NCI-H2171 (cell line): ENCODE data around the gene ROR2.
"Not testable (repeated sequence)": the region's sequence is repeated elsewhere in the genome, so short reads cannot be mapped to it uniquely, and the experiment has no call there.

Source experiments
- DNase-seq: peaks from one replicate; lab custom pipeline; 2025; lab: John Stamatoyannopoulos, UW

The ROR2 gene

DNA sequence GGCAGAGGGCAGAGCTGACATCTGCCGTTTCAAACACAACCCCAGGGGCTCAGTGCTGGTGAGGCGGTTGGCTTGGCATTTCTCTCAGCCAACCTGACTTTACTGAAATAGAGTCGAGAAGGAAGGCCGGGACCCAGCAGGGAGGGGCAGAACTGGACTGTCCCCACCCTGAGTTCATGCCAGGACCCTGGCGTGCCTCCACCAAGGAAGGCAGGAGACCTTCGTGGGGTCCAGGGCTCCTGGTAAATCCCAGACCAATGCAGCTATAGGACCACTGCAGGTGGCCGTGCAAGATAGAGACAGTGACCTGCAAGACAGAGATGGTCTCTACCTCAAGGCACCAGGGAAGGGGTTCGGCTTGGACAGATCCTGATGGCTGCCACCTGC is 132.9 kb downstream of the ROR2 start:
- DNase-seq, result no peak

DNA sequence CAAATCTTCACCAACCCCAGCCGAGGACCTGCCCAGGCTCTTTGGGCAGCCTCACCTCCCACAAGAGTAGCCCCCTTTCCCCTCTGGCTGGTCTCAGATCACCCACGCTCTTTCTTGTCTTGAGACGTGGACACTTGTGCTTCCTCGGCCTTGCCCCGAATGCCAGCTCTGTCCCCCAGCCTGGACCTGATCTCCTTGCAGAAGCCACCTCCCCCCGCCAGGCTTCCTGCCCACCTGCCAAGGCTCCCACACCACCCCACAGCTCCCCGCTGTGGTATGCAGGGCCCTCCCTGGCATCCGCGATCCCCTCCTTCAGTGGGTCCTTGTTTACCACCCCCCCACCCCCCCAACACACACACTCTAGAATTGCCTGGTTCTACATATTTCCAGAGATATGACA is 133.7 kb downstream of the ROR2 start:
- DNase-seq, result no peak

DNA sequence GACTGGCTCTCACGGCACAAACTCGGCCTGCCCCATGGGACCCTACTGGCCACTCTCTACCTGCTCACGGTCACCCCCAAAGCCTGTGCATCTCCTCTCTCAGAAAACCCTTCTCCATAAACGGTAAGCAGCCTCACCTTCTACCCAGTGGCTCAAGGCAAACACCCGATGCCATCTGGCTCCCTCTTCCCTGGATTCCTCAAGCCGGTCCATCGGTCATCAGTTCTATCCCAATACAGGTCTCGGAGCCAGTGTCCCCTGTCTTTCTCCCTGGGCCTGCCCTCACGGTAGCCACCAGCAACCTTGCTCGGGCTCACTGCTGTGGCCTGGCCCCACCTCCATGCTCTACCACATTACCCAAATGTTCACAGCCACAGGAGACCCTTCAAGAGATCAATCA is 134.1 kb downstream of the ROR2 start:
- DNase-seq, result no peak

DNA sequence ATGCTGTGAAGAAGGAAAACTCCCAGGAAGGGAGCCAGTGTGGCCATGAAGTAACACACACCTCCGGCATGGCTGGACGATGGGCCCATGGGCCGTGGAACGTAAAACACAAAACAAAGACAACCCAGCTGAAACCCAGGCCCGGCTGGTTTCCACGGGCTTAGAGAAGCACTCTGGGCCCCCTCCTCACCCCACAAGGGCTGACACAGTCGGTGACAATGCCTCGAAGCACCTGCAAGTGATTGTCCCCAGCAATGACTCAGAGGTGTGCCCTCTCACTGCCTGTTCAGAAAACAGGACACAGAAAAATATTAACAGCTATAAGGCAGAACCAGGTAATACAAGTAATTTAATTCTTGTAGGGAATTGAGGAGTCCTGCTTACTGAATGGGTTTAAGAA is 135.3 kb downstream of the ROR2 start:
- no peak for DNase-seq

DNA sequence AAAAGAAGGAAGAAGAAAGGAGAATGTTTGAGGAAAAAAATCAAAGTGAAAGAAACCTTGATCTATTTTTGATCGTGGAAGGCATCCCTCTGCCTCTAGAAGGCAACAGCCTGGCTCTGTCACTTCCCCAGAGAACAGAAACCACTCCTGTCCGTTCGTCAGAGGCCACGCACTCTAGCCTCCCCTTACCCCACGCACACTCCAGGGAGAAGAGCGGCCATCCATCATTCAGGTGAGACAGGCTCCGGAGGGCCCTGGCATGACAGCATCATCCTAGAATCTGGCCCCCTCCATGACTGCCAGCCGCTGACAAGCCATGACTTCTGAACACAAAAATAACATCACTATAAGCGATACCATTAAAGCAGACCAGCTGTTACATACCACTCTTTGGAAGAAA is 135.8 kb downstream of the ROR2 start:
- DNase-seq, result no peak

DNA sequence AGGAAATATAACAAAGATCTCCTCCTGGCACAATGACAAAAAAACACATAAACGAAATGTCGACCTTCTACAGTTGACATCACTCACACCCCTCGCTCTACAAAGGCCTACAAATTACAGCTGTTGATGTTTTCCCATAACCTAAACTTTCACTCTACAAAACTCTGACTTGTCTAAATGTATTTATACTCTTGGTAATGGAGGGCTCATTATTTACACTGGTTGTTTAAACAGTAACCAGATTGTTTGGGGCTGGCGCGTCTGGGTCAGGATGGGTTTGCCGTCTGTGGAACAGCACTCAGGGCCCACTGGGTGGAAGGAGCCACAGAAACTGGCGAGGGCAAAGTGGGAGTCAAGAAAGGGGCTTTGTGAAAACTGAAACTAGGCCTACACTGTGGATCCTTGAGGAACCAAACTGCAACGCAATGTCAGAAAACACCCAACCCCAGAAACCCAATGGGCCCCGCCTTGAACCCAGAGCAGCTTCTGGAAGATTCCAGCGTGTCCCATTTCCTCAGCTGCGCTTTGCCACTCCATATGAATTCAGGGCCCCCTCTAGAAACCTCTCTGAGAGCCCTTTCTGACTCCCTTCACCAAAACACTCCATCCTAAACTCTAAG is 136.7 kb downstream of the ROR2 start:
- DNase-seq, result no peak

DNA sequence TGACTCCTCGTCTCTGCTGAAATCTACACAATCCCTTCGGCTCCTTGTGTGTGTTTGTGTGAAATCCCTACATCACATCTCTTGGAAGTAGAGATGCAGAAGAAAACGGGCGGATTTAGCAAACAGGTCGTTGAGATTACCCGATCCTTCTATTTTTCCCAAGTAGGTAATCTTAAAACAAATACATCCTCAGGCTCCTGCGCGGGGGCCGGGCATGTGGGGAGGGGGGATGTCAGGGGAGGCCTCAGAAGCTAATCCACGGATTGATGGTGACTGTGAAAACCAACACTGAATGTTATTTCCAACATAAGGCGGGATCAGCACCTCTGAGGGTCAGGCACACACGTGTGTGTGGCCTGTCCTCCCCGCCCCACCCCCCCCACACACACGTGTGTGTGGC is 137.8 kb downstream of the ROR2 start:
- no peak for DNase-seq

DNA sequence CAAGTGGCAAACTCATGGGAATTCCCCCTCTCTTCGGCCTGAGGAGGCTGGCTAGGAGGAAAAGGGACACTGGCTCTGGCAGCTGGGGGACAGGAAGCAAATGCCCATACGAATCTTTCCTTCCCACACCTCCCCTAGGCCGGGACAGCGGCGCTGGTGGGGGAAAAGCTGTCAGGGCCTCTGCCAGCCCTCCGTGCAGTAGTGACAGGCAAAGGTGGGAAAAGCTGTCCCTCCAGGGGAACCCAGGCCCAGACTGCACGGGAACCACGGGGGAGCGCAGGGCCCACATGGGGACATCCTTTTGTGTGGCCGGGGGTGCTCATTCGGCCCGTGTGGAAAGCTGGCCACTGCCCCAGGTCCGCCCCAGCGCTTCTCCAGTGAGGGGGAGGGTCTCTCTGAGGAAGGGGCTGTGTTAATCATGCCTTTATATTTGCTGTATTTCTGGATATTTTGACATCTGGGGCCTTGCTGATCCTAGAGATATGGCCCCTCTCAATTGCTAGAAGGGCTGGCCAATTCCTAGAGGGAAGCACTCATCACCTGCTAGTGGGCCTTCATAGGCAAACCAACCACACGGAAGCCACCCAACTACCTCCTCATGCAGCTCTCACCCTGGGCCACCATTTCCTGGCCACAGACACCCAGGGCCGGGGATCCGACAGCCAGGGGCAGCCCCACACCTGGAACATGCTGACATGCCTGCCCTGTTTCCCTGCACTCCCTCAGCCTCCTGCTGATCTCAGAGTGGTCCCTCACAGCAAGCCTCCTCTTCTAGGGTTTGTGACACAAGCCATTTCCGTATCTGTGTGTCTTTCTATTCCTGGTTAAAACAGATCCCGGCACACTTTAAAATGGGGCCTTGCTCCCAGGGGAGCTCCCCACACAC is 138.8 kb downstream of the ROR2 start:
- DNase-seq, result no peak

DNA sequence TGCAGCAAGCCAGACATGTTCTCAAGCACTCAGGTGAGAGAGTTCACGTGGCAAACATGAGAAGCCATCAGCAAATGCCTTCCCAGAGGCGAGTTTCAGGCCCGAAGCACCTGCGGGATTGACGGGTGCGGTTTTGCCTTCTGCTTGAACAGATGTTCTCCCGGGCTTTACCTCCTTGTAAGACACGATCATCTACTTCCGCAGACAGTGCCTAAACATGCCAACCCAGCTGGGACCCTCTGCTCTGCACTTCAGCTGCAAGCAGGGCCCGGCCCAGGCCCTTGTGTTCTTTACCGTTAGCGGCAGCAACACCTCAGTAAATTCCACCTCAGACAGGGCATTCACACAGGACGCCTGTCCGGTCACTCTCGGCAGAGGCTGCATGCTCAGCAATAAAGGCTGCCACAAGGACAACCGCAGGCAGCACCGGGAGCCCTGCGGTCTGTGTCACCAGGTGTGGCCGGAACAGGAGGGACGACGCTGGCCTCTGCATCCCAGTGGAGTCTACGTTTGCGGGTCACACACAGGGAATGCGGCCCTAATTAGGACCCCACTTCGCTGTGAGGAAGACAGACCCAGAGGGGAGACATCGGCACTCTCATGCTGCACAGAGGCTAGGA is 139.6 kb downstream of the ROR2 start:
- peak; percentile 87 for DNase-seq

DNA sequence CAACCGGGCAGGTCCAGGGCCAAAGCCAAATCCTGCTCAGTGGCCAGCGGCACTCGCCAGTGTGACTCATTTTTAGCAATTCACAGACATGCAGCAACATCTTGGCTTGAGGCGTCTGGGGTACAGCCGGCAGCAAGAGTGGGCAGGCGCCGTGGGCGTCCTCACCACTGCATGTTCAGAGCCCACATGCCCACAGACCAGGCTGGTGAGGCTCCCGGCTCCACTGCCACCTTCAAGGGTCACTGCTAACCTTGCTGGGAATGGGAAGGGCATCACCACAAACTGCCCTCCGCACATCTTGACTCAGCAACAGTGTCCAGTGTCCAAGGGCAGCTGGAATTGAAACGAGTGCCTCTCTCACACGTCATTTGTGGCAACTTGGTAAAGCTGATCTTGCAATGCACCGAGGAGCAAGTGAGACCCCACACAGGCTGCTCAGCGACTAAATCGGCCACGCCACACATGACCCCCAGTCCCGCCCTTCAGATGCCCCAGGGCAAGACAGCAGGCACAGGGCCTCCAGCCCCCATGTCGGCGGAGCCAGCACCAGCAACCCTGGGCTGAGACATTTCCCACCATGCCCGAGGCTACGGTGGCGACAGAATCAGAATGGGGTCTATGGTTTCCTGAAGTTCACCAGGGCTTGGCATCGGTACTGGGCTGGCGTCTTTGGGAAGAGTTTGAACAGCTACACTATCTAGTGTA is 140.3 kb downstream of the ROR2 start:
- no peak for DNase-seq

DNA sequence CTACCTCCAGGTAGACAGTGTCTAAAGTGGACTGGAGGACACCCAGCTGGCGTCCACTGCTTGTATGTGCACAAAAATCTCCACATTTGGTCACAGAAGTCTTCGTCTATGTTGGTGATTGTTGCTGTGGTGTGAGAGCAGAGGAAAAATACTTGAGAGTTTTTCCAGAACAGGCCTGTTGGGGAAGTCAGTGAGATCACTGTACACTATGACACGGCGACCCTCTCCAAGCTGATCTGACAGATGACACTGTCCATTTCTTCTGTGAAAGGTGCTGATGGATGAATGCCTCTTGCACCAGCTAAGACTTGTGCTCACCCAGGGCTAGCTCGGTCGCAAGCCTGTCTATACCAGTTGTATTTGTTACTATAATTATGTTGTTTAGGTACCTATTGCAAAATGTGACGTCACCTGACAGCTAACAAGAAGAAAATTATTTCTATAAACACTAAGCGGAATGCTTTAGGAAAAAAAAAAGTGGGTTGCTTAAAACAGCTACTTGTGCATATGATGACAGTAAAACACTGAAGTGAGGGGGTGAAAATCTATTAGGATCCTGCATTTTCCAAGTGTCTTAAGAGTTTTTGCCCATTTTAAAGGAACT is 142.3 kb downstream of the ROR2 start:
- DNase-seq, result no peak

DNA sequence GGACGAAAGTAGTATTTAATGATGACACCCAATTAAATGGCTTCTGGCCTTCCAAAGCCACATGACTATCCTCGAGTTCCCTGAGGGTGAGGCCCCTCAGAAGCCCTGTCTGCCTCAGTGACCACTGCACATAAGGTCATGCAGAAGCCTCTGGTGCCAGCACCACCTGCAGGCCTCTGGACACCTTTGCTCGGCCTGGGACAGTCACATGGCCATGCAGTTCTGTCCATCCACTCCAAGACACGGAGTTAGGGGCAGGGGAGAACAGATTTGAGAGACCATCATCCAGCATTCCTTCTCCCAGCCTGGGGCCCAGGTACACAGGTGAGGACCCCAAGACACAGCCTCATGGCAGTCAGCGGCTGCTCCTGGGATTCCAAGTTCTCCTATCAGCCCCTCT is 145.0 kb downstream of the ROR2 start:
- no peak for DNase-seq

DNA sequence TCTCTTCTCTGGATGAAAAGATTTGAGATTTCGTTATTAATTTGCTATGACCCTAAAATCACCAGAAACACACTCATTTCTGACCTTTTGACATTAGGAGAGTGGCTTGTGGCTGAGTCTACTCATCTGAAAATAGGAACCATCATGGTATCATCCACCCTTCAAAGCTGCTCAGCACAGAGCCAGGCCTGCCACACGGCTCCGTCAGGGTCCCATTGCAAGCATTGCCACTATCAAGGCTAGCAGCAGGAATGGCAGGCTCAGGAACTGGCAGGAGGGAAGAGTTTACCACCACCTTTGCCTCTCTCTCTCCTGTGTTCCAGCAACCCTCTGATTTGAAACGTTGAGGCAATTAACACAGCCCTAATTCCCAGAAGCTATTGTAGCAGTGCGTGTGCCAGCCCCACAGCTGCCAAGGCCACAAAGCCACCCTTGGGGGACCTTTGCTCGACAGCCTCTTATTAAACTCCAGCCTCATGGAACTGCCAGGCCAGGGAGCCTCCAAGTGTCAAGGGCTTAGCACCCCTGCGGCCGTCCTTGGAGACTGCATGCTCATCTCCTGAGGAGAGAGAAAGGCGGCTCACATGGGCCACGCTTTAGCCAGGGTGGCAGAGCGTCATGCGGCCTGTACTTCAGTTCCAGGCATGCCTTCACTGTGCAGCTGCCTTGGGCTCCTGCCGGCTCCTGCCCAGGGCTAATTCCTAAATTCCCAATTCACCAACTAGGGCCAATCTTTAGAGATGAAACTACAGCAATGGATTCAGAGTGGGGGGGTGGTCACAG is 145.9 kb downstream of the ROR2 start:
- DNase-seq, result no peak

DNA sequence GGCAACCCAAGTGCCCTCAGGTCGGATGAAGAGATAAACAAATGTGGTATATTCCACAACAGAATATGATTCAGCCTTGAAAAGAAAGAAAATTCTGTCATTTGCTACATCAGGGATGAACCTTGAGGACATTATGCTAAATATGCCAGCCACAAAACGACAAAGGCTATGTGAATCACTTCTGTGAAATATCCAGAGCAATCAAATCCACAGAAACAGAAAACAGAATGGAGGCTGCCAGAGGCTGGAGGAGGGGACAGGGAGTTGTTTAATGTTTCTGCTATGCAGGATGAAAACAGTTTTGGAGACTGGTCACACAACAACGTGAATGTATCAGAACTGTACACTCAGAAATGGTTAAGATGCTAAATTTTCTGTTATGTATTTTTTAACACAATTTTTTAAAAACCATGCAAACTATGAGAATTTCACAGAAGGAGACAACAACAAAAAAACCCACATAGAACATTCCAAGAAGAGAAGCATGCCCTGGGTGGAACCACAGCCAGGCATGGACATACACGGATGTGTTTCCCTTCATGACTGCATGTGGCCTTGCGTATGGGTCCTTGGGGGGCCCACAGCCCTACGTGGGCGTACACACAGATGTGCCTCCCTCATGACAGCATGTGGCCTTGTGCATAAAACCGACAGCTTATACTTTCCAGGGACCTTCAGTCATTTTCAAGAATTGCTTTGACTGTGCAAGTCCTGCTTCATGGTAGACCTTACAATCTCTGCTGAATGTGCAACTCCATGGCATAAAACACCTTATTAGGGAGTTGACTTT is 146.7 kb downstream of the ROR2 start:
- DNase-seq, result no peak

DNA sequence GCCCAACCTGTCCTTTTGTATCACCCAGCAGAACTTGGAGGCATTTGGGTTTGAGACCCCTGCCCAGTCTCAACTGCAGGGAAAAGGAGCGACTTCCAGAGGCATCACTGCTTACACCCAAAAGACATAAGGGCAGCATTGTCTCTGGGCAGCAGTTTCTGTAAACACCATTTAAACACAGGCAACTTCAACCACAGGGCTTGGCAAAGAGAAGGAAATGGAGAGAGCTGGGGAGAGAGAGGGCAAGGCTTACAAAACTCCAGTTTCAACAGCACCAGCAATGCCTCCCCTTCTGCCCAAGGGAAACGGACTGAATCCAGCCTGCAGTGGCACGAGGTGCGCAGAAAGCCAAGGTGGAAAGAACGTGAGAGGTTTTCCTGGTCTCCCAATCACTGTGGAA is 147.6 kb downstream of the ROR2 start:
- DNase-seq, result no peak

DNA sequence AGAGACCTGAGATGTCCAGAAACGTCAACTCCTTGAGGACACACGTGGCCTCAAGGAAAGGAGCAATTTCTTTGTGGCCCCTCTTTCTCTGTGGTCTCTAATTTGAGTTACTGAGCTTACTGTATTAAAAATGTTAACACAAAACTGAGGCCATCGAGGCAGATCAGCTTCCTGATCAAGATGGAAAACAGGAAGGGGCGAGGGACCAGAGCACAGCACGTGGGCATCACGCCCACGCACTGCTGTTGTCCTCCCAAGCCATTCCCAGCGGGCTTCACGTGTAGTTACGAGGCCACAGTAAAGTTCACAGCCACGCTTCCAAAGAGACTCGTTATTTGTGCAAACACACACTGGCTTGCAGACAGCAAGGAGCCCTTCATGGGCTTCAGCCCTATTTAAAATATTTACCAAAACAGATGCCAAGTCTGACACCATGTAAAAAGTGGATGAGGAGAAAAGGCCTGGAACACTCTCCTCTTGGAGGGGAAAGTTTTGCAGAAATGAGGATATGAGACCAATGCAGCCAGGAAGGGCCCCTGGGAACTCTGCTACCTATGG is 149.5 kb downstream of the ROR2 start:
- DNase-seq, result no peak

DNA sequence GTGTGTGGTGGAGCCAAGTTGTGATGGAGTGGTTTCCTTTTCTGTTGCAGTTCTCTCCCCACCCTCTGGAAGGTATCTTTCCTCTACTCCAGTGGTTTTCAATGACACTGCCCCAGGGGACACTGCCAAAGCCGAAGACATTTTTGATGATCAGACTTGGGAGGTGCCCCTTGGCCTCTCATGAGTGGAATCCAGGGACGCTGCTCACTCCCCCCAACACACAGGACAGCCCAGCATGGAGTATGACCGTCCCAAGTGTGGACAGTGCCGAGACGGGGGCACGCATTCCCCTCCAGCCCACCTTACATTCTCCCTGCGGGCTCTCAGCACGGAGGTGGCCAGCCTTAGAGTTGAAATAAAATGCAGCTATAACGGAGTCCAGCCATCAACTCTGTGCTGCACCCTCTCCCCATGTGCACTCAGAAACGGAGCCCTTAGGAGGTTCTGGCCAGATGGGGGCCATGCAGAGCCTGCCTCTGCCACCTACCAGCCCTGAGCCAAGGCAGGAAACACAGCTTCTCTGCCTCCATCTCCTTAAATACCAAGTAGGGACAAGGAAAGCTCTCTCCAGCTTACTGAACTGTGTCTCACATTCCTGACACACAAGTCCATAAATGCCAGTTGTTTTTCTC is 150.8 kb downstream of the ROR2 start:
- DNase-seq, result no peak

DNA sequence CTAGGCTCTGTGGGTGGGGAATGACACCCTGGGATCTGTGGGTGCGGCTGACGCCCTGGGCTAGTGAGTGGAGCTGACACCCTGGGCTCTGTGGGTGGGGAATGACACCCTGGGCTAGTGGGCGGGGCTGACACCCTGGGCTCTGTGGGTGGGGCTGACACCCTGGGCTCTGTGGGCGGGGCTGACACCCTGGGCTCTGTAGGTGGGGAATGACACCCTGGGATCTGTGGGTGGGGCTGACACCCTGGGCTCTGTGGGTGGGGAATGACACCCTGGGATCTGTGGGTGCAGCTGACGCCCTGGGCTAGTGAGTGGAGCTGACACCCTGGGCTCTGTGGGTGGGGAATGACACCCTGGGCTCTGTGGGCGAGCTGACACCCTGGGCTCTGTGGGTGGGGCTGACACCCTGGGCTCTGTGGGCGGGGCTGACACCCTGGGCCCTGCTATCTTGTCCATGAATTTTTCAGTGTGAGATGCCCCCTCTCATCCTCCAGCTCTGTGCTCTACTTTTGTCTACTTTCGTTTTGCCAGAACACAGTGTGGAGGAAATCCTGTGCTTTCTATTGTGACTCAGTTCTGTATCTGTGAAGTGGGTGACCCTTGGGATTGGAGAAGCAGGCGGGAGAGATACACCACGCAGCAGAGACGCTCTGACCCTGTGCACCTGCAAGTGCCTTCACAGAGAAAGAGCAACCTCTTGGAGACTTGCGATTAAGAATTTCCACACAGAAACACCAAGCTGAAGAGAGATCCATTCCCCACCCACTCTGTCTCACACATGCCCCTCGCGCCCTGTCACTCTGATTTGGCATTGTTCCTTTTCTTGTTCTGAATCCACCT is 151.5 kb downstream of the ROR2 start:
- DNase-seq, result not testable (repeated sequence)

DNA sequence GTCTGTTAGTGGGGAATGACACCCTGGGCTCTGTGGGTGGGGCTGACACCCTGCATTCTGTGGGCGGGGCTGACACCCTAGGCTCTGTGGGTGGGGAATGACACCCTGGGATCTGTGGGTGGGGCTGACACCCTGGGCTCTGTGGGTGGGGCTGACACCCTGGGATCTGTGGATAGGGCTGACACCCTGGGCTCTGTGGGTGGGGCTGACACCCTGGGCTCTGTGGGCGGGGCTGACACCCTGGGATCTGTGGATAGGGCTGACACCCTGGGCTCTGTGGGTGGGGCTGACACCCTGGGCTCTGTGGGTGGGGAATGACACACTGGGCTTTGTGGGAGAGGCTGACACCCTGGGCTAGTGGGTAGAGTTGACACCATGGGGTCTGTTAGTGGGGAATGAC is 152.5 kb downstream of the ROR2 start:
- not testable (repeated sequence) for DNase-seq
